NCI-H1092 treated with DMSO at 0.1 percent for 48 hours (cell line): ENCODE measurements around the gene SSR4.

Source experiments
- DNase-seq: peaks from one replicate; lab custom pipeline; 2025; lab: John Stamatoyannopoulos, UW

The SSR4 gene

GRCh38 chrX:153769158-153769864, 25.2 kb upstream of the SSR4 start:
- no peak for DNase-seq

- DNase-seq: no peak
Observed at GRCh38 chrX:153769865-153770600, 24.4 kb upstream of the SSR4 start.

GRCh38 chrX:153770601-153771414, 23.7 kb upstream of the SSR4 start:
- no peak for DNase-seq

- no peak for DNase-seq
Observed at GRCh38 chrX:153771415-153772315, 22.8 kb upstream of the SSR4 start.

GRCh38 chrX:153772316-153773217, 21.9 kb upstream of the SSR4 start:
- no peak for DNase-seq

GRCh38 chrX:153773218-153773611, 21.3 kb upstream of the SSR4 start:
- DNase-seq: no peak

- no peak for DNase-seq
Observed at GRCh38 chrX:153773741-153774575, 20.5 kb upstream of the SSR4 start.

GRCh38 chrX:153774576-153775292, 19.7 kb upstream of the SSR4 start:
- DNase-seq: no peak

GRCh38 chrX:153775293-153776119, 19.0 kb upstream of the SSR4 start:
- no peak for DNase-seq

- DNase-seq: no peak
Observed at GRCh38 chrX:153776120-153776599, 18.3 kb upstream of the SSR4 start.

GRCh38 chrX:153776611-153777045, 17.8 kb upstream of the SSR4 start:
- DNase-seq: no peak

GRCh38 chrX:153777261-153778090, 17.0 kb upstream of the SSR4 start:
- no peak for DNase-seq

GRCh38 chrX:153778181-153778580, 16.3 kb upstream of the SSR4 start:
- DNase-seq: no peak

GRCh38 chrX:153778684-153779101, 15.8 kb upstream of the SSR4 start:
- no peak for DNase-seq

- peak; percentile 13 for DNase-seq
Observed at GRCh38 chrX:153779891-153780677, 14.4 kb upstream of the SSR4 start.
